KOPT-K1 (cell line): ENCODE measurements around the gene SMNDC1.

Source experiments
- H3K27ac ChIP-seq: fragments of 200-600 bp; sonication (generic); 2 replicates; pipeline ENCODE4 v1.5.1; 2016; ENCODE audit warnings: antibody characterized with exemption, mild to moderate bottlenecking, low read depth, low read length; ENCODE audit not compliant: poor library complexity, severe bottlenecking
- H3K36me3 ChIP-seq: fragments of 200-600 bp; sonication (generic); 2 replicates; pipeline ENCODE4 v1.5.1; 2017; ENCODE audit warnings: antibody characterized with exemption, mild to moderate bottlenecking, low read length, moderate library complexity; ENCODE audit not compliant: insufficient read depth
- H3K9me3 ChIP-seq: fragments of 200-600 bp; sonication (generic); 2 replicates; pipeline ENCODE4 v1.5.1; 2017; ENCODE audit warnings: antibody characterized with exemption, low read length, mild to moderate bottlenecking; ENCODE audit not compliant: insufficient read depth, poor library complexity, severe bottlenecking

SMNDC1 gene

DNA sequence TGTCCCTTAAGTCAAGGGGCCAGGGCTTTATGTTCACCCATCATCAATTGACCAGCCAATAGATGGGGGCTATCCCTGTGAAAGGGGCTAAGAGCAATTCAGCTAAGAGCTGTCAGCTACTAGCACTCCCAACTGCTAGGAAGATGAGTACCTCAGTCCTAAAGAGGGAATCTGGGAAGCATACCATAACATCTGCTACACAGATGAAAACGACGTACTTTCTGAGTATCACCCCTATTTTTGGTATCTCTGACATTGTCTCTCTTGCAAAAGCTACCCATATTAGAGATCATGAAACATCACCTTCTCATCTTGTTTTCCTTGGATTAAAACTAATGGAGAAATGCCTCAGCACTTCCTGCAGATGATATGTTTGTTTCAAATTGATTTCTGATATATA is 7.5 kb upstream of the SMNDC1 start:
- Histone ChIP-seq H3K27ac (no peak overlapping the region), H3K36me3 (no peaks in the 10 kb centered on the region), H3K9me3 (no peaks in the 10 kb centered on the region)

DNA sequence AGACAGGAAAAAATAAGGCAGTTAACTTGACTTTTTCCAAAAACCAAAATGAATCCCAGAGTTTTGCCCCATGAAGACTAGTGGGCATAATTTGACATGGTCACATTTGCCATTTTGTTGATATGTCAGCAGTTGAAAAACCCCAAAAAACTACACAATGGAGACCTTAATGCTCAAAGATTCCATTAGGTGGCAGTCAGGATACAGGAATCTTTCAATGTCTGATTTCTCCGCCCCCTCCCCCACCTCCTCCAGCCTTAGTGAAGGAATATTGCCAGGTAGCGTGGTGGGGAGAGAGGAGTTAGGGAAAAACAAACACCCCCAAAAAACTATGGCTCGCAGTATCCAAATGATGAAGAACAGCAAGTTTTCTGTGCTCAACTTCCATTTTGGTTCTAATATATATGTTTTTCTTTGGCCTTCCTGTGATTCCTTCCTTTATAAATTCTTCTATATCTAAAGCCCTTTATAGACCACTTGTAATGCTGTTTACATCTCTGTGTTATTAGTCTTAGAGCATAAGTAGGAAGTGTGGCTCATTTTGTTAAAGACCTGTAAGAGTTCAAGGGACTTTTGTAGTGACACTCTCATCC is 6.7 kb upstream of the SMNDC1 start:
- H3K27ac ChIP-seq = no peak overlapping the region
- H3K36me3 ChIP-seq = no peaks in the 10 kb centered on the region
- no peaks in the 10 kb centered on the region for H3K9me3 ChIP-seq

DNA sequence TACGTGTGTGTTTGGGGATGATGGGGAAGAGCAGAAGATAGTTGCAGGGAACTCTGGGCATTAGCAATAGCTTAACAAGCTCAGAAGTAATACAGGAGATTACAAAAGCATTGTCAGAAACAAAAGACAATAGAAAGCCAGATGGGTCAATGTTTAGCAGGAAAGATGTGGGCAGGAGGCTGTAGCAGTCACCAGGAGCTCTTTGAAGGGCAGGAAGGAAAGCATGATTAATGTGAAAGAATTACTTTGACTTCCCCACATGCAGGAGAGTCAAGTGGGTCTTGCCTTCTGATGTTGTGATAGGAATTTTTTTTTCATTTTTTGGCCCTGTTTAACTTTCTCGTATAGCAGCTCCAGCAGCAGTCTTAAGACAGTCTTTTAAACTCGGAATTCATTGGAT is 6.0 kb upstream of the SMNDC1 start:
- Histone ChIP-seq H3K36me3 (no peaks in the 10 kb centered on the region), H3K9me3 (no peaks in the 10 kb centered on the region), H3K27ac (no peak overlapping the region)

DNA sequence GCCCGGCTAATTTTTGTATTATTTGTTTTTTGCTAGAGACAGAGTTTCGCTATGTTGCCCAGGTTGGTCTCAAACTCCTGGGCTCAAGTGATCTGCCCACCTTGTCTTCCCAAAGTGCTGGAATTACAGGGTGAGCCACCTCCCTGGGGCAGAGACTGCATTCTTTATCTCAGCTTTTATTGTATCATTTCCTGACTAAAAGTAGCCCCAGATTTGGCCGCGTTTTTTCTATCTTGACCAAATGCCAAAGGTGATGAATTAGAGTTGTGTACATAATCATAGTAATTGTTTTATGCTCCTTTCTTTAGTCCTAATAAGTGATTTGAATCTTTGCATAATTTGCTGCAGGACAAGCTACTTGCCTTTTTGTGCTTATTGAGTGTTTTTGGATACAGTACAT is 3.1 kb upstream of the SMNDC1 start:
- no peak overlapping the region for H3K27ac ChIP-seq
- no peaks in the 10 kb centered on the region for H3K9me3 ChIP-seq
- peaks cover 7% of the 10 kb centered on the region for H3K36me3 ChIP-seq

DNA sequence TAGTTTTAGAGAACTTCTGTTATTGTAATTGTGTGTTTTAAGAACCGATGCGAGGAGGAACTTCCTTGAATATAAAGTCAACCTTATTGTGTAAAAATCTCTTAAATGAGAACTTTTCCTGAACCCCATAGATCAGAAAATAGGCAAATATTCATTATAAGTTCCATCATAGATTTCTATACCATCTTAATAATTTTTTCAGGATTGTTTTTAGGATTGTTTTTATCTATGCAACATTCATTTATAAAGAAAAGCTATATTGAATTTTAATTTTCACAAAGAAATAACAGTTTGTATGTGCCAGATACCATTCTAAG is 1.7 kb upstream of the SMNDC1 start:
- Histone ChIP-seq H3K9me3 (no peaks in the 10 kb centered on the region), H3K36me3 (peaks cover 21% of the 10 kb centered on the region), H3K27ac (no peak overlapping the region)

DNA sequence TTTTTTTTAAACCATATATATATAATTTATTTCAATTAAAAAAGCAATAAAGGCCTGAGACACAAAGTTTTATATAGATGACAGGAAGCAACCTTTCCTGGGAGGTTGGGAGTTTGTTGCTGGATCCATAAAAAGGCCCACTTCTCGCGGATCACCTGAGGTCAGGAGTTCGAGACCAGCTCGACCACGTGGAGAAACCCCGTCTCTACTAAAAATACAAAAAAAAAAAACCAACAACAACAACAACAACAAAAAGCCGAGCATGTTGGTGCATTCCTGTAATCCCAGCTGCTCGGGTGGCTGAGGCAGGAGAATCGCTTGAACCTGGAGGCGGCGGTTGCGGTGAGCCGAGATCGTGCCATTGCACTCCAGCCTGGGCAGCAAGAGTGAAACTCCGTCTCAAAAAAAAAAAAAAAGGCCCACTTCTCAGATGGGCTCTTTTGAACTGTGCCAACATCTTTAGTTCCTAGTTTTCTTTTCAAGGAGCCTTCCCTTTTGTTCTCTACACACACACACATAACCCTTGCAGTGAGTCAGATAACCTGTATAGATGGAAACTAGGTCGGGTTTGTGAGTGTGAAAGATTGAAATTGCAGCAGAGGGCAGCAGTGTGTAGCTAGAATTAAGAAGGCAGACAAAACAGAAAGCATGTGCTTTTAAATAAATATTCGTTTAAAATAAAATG is 1.2 kb upstream of the SMNDC1 start:
- peaks cover 26% of the 10 kb centered on the region for H3K36me3 ChIP-seq
- H3K27ac ChIP-seq = no peak overlapping the region
- no peaks in the 10 kb centered on the region for H3K9me3 ChIP-seq

DNA sequence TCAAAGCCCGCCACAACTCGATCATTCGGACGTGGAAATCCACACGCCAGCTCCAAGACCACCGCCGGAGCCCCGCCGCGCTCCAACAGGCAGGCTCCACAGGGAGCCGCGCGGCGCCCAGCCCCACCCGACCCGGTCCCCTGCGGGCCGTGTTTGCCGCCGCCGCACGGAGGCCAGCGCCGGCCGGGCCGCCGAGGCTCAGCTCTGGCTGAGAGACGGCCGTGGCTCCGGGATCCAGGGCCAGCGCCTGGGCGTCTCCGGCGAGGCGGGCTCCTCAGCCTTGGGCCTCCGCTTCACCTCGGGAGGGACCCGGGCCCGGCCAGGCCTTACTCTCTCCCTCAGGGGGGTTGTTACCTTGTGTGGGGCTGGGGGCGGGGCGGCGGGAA is 333 bp downstream of the SMNDC1 start:
- Histone ChIP-seq H3K9me3 (no peaks in the 10 kb centered on the region), H3K27ac (peak overlapping the region; percentile 78), H3K36me3 (peaks cover 42% of the 10 kb centered on the region)

DNA sequence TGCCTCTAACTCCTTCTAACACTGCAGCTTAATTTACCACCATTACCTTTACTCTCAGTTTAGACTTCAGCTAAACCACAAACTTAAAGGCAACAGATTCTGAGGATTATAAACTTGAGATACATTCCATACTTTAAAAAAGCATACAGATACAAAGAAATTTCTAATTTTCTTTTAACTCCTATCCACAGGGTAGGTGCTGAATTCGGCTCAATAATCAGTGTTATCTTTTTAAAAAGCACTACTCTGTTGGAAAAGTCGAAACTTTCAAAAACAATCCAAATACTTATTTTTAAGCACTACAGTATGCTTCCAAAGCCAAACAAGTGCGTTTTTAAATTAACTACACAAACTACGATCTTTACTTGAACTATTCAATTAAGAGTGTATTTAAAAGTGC is 1.0 kb downstream of the SMNDC1 start:
- Histone ChIP-seq H3K9me3 (no peaks in the 10 kb centered on the region), H3K36me3 (peaks cover 49% of the 10 kb centered on the region), H3K27ac (peak overlapping the region; percentile 78)

DNA sequence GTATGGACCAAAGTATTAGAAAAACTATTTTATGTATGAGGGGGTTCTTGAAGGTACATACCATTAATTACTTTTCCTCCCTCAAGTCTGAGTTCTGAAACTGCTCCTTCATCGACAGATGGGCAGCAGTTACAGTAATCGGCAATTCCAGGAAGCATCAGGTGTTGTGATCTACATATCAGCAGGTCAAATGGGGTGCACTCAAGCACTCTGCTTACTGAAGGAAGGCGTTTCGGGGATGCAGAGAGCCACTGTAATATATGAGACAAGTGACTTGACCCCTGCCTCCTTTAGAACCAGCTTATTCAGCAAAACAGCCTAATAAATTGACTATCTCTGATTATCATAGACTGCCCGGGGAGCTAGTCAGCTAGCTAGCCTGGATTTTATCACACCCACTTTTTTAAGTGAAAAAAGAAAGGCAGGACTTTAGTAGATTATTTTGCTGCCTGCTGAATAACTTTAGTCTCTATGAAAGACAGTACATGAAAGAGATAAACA is 4.2 kb downstream of the SMNDC1 start:
- H3K36me3 ChIP-seq = peaks cover 80% of the 10 kb centered on the region
- no peak overlapping the region for H3K27ac ChIP-seq
- no peaks in the 10 kb centered on the region for H3K9me3 ChIP-seq

DNA sequence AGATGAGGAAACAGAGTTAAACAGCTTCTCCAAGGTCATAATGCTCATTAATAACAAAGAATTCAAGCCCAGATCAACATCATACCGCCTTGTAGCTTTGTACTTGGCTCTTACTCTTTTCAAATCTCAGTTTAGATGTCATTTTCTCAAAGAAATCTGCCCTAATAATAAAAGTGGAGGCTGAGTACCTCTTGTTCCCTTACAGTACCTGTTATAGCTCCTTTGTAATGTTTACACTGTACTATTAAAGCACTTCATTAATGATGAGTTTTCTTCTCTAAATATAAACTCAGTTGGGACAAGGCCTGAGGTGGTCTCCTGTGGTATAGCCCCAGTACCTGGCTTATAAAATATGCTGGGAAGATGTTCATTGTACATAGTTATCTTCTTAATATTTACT is 7.8 kb downstream of the SMNDC1 start:
- Histone ChIP-seq H3K9me3 (no peaks in the 10 kb centered on the region), H3K27ac (no peak overlapping the region), H3K36me3 (peaks cover 100% of the 10 kb centered on the region)

DNA sequence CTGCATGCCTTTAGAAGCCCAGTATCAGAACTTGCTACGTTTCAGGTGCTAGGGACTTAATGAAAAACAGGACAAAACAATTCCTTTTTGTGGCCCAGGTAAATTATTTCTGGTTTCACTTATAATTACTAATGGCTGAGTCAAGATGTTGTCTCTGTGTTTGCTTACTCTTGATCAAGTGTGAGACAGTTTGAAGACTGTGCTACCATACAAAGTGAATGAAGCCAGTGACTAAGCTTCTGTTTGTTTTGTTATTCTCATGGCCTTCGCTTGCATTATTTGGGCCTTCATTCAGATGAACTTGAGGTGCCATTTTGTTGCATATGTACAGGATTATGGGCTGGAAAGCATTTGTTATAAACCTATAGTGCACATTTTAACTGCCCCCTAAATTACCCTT is 17.9 kb downstream of the SMNDC1 start:
- Histone ChIP-seq H3K27ac (no peak overlapping the region), H3K9me3 (no peaks in the 10 kb centered on the region), H3K36me3 (peaks cover 50% of the 10 kb centered on the region)

DNA sequence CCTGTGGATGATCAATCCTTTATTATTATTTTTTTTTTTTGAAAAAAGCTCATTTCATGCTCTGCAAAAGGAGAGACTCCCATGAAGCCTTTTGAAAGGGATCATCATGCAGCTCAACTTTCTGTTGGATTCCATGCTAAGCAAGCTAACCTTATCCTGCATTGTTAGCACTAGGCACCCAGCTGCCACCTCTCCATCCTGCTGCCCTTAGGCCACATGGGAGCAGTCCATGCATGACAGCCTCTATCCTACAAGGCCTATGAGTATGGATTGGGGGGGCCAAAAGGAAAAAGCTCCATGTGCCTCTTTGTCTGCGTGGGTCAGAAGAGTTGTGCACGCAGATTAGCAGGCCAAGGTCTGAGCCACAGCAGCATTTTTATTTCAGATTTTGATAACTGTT is 19.2 kb downstream of the SMNDC1 start:
- Histone ChIP-seq H3K27ac (no peak overlapping the region), H3K36me3 (peaks cover 38% of the 10 kb centered on the region), H3K9me3 (no peaks in the 10 kb centered on the region)

DNA sequence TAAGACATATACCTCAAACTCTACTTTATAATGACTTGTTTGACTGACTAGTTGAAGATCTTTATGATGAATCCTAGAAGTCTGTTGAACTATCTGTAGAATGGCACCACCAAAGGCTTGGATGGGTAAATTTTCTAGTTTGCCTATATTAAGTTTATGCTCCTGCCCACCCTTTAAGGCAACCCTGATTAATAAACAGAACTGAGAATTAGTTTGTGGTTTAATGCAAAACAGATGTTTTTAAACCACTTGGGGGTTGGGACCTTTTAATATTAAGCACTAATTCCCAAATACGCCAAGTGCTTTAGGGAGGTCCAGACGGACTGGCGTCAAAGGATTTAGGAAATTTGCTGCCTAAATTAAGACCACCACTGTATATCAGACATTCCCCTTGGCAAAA is 20.5 kb downstream of the SMNDC1 start:
- no peaks in the 10 kb centered on the region for H3K9me3 ChIP-seq
- no peak overlapping the region for H3K27ac ChIP-seq
- peaks cover 26% of the 10 kb centered on the region for H3K36me3 ChIP-seq

DNA sequence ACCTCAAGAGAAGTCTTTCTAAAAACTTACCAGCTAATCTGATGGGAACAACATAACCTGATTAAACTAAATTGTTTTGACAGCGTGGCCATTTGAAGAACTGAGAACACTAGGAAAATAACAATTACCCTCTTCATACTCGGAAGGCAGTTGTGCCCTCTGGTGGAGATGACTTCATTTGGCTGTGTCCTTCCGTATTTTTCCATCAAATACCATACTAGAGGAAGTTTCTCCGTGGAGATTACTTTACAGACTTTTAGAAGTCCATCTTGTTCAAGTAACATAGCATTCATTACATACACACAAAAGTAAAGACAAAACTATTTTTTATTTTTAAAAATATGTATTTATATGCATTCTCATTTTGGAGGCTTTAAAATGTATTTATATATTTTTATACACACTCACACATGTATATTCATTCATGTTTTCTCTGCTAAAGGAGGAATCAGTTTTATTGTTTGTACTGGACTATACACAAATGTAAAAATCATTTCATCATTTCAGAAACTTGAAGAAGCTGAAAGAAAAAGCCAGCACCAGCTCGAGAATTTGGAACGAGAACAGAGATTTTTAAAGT is 25.2 kb downstream of the SMNDC1 start:
- Histone ChIP-seq H3K9me3 (no peaks in the 10 kb centered on the region), H3K27ac (no peak overlapping the region), H3K36me3 (no peaks in the 10 kb centered on the region)

DNA sequence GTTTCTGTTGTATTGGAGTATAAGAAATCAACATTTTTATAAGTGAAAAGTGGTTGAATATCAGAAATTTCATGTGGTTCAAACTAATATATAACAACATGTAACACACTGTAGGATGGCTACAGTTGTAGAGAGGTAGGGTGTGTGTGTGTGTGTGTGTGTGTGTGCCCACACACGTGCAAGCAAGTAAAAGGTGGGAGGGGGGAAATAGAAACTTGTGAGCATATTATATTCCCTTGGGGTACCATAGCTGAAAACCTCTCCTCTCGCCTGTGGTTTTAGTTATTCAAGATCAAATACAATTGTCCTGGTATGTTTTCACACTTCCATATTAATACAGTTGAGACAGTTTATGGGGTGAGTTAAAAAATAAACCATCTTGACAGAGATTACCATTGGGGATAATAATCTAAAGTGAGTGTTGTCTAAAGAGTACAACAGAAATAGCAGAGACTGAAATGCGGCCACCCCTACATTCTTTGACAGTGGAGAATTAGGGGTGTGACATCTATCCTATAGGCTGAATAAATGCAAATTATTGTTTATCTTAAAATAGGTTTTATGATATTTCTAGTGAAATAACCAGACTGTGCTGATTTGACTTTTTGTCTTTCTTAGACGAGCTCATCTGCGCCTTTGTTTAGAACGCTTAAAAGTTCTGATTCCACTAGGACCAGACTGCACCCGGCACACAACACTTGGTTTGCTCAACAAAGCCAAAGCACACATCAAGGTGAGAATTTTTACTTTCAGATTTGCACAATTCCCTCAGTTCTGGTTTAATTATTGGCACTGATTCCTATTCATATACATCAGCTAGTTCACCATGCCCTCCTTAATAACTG is 25.9 kb downstream of the SMNDC1 start:
- no peaks in the 10 kb centered on the region for H3K36me3 ChIP-seq
- no peaks in the 10 kb centered on the region for H3K9me3 ChIP-seq
- no peak overlapping the region for H3K27ac ChIP-seq
